Thyroid gland (tissue), 4 donors: ENCODE measurements around the gene SLC7A1.

Source experiments
- POLR2A ChIP-seq, 2 donors: fragments of 450-650 bp; IDR thresholded peaks; one replicate each; pipeline ENCODE4 v1.6.1; 2017; ENCODE audit warnings: antibody characterized with exemption in 2 of 2, mild to moderate bottlenecking in 2 of 2, moderate library complexity in 1 of 2
- TF ChIP-seq, protein P1 (sequence below), 6 experiments: fragments of 200-600 bp in 3 of 6; fragments of 450-650 bp in 3 of 6; sonication (generic) in 3 of 6; IDR thresholded peaks; one replicate each; pipeline ENCODE4 v1.5.1; 2016 to 2019; ENCODE audit warnings: antibody characterized with exemption in 6 of 6, mild to moderate bottlenecking in 2 of 6, inconsistent platforms in 1 of 6, moderate library complexity in 1 of 6

DNA sequence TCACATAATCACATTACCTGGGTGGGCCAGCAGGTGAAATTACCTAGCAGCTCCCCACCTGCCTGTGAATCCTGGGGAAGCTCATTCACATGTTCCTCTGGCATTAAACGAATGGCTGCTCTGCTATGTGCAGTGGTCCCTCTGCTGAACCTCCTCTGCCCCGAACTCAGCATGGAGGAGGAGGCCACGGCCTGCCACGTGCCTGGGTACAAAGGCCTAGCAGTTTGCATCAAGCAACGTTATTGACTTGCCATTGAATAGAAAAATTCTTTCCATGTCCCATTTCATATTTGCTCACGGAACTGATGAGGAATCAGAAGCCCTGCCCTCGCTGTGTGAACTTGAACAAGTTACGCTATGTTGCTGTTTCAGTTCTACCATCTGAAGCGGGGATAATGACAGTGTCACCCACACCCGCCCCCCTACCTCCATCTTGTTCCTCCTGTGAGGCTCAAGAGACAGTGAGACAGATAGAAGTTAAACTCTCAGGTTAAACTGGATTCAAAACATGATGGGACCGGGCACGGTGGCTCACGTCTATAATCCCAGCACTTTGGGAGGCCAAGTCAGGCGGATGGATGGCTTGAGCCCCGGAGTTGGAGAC, 25.3 kb downstream of the SLC7A1 start:
- TF ChIP-seq, protein P1, sequence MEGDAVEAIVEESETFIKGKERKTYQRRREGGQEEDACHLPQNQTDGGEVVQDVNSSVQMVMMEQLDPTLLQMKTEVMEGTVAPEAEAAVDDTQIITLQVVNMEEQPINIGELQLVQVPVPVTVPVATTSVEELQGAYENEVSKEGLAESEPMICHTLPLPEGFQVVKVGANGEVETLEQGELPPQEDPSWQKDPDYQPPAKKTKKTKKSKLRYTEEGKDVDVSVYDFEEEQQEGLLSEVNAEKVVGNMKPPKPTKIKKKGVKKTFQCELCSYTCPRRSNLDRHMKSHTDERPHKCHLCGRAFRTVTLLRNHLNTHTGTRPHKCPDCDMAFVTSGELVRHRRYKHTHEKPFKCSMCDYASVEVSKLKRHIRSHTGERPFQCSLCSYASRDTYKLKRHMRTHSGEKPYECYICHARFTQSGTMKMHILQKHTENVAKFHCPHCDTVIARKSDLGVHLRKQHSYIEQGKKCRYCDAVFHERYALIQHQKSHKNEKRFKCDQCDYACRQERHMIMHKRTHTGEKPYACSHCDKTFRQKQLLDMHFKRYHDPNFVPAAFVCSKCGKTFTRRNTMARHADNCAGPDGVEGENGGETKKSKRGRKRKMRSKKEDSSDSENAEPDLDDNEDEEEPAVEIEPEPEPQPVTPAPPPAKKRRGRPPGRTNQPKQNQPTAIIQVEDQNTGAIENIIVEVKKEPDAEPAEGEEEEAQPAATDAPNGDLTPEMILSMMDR (IDR thresholded peaks at IDR 0.05): no peak
- no peak for TF ChIP-seq POLR2A (IDR thresholded peaks at IDR 0.05)
